WERI-Rb-1 (cell line): ENCODE results near the gene GRAMD1B.

Source experiments
- DNase-seq: peaks from one replicate; pipeline ENCODE4 v3.0.0-alpha.2; 2020
- H3K27ac ChIP-seq: fragments of 250-450 bp; sonication (Bioruptor Pico); 2 replicates; pipeline ENCODE4 v1.5.1; 2020; ENCODE audit warnings: mild to moderate bottlenecking, moderate library complexity
- H3K27me3 ChIP-seq: fragments of 250-450 bp; sonication (Bioruptor Pico); 2 replicates; pipeline ENCODE4 v1.5.1; 2021; ENCODE audit warnings: mild to moderate bottlenecking, low read depth, moderate library complexity; ENCODE audit not compliant: insufficient read depth, severe bottlenecking
- H3K36me3 ChIP-seq: fragments of 250-450 bp; sonication (Bioruptor Pico); 2 replicates; pipeline ENCODE4 v1.5.1; 2020; ENCODE audit warnings: mild to moderate bottlenecking, moderate library complexity
- H3K4me3 ChIP-seq: 2 replicates; pipeline ENCODE4 v1.5.1; 2011; ENCODE audit warnings: low read depth, mild to moderate bottlenecking, control low read depth, low read length
- H3K9me3 ChIP-seq: fragments of 250-450 bp; sonication (Bioruptor Pico); 2 replicates; pipeline ENCODE4 v1.5.1; 2021; ENCODE audit warnings: mild to moderate bottlenecking, moderate library complexity; ENCODE audit not compliant: severe bottlenecking
- TF ChIP-seq, protein P1 (sequence below): IDR thresholded peaks from 2 replicates; pipeline ENCODE4 v1.5.1; 2011; ENCODE audit warnings: low read depth, mild to moderate bottlenecking, control low read depth, inconsistent platforms, low read length

Gene GRAMD1B

DNA sequence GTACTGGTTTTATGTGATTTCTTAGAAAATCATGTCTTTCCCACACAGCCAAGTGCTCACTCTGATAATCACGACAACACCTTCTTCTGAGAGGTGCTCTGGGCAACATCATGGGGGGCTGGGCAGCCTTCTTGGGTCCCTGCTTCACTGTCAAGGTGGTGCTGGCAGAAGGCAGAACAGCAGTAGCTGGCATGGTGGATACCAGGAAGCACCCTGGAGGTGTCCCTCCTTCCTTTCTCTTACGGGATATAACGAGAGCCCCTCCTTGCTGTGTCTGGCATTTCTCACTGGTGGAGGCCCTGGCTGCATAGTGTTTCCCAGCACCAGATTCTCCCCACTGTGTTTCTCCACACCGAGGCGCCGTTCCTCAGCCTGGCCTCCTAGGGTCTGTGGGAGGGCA lies 163.5 kb downstream of the GRAMD1B start:
- no peaks in the 10 kb centered on the region for H3K27me3 ChIP-seq
- no peak overlapping the region for H3K4me3 ChIP-seq
- H3K36me3 ChIP-seq = peaks cover 27% of the 10 kb centered on the region
- no peaks in the 10 kb centered on the region for H3K9me3 ChIP-seq
- DNase-seq = no peak
- TF ChIP-seq, protein P1, sequence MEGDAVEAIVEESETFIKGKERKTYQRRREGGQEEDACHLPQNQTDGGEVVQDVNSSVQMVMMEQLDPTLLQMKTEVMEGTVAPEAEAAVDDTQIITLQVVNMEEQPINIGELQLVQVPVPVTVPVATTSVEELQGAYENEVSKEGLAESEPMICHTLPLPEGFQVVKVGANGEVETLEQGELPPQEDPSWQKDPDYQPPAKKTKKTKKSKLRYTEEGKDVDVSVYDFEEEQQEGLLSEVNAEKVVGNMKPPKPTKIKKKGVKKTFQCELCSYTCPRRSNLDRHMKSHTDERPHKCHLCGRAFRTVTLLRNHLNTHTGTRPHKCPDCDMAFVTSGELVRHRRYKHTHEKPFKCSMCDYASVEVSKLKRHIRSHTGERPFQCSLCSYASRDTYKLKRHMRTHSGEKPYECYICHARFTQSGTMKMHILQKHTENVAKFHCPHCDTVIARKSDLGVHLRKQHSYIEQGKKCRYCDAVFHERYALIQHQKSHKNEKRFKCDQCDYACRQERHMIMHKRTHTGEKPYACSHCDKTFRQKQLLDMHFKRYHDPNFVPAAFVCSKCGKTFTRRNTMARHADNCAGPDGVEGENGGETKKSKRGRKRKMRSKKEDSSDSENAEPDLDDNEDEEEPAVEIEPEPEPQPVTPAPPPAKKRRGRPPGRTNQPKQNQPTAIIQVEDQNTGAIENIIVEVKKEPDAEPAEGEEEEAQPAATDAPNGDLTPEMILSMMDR = no peak
- no peak overlapping the region for H3K27ac ChIP-seq

DNA sequence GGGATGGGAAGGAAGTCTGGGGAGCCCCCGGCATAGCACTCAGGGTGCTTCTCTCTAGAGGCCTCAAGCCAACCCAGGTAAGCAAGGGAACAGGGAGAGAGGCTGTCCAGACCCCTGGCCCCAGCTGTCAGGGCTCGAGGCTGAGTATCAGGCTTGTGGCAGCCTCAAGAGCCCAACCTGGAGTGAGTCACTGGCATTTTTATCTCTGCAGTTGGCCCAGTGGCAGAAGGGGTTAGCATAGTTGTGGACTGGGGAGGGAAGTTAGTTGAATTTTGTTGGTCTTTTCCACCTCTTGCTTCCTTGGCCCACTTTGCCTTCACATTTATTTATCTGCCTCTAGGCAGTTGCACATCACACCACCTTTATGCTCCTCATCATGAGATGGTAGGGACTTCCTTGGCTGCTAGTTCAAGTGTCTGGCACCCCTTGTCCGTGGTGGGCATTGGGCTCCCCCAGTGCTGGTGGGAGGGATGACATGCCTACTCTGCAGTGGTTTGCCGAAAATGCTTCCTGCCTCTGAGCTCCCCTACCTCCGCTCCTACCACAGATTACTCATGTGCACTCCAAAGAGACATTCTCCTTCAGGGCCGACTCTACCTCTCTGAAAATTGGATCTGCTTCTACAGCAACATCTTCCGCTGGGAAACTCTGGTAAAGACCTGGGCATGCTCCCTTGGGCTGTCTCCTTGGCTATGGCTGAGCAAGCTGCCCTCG lies 164.3 kb downstream of the GRAMD1B start:
- Histone ChIP-seq H3K4me3 (no peak overlapping the region), H3K27ac (no peak overlapping the region), H3K9me3 (no peaks in the 10 kb centered on the region), H3K27me3 (no peaks in the 10 kb centered on the region), H3K36me3 (peaks cover 28% of the 10 kb centered on the region)
- no peak for DNase-seq
- TF ChIP-seq, protein P1 = no peak

DNA sequence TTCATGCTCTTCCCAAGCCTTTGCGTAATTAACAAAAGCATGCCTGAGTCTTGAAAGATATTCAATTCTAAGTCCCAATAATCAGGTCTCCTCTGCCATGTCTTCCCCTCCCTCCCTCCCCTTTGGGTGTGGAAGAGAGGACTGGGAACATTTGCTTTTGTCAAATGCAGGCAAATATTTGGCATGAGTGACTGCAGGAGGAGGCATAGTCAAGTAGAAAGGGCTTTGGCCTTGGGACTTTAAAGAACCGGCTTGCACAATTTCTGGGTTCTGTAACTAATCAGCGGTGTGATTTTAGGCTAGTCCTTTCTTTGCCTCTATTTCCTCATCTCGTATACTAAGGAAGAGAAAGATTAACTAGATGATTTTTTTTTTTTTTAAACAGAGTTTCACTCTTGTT lies 164.9 kb downstream of the GRAMD1B start:
- TF ChIP-seq, protein P1 = no peak
- Histone ChIP-seq H3K9me3 (no peaks in the 10 kb centered on the region), H3K27me3 (no peaks in the 10 kb centered on the region), H3K36me3 (peaks cover 34% of the 10 kb centered on the region), H3K27ac (no peak overlapping the region), H3K4me3 (no peak overlapping the region)
- no peak for DNase-seq

DNA sequence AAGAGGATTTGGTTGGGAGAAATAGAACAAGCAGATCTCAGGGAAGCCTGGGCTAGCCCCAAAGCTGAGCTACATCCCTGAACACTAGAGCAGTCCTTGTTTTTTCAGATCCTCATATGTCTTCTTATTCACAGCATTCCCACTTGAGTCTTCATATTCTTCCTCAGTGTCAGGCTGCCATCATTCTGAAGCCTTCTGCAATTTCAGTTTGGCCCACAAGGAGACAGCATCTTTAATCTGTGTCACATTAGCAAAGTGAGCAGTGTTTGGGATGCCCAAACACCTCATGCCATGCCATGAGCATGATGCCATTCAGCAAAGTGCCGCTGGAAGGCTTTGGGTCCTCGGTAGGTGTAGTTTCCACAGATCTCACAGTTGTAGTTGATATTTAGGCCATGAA lies 167.8 kb downstream of the GRAMD1B start:
- H3K27ac ChIP-seq = no peak overlapping the region
- TF ChIP-seq, protein P1 = 0 out of 2 replicates have a peak, but pooled peaks have one; percentile 30
- H3K9me3 ChIP-seq = no peaks in the 10 kb centered on the region
- H3K4me3 ChIP-seq = no peak overlapping the region
- no peaks in the 10 kb centered on the region for H3K27me3 ChIP-seq
- DNase-seq = no peak
- peaks cover 50% of the 10 kb centered on the region for H3K36me3 ChIP-seq

DNA sequence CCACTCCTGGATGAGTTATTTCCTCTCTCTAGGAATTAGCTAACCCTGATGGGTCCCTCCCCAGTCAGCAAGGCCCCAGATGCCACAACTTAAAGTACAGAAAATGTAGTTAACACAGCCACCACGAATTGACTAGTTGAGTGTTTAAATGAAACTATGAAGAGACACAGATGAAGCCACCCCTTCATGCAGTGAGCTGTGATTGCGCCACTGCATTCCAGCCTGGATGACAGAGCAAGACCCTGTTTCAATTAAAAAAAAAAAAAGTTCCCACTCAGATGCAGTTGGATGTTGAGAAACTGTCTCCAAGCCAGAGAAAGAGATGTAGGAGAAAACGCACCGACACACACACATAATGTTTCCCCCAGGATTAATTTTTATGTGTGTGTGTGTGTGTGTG lies 171.1 kb downstream of the GRAMD1B start:
- Histone ChIP-seq H3K27ac (no peak overlapping the region), H3K4me3 (no peak overlapping the region), H3K27me3 (no peaks in the 10 kb centered on the region), H3K36me3 (peaks cover 57% of the 10 kb centered on the region), H3K9me3 (no peaks in the 10 kb centered on the region)
- DNase-seq = no peak
- TF ChIP-seq, protein P1 = no peak

DNA sequence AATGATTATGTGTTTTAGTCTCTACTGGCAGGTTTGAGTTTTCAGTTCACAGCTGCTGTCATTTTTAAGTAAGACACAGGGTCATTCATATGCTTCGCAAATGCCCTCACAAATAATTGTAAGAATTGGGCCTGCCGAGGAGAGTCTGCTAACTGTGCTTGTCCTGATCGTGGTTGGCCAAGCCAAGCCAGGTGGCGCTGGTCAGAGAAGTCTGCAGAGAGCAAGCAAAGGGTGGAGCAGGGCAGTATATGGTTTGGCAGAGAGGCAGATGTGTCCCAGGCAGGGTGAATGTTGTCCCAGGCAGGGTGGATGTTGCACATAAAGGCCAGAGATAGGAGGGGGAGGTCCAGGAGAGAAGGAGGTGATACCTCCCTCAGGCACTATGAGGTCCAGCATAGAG lies 171.7 kb downstream of the GRAMD1B start:
- H3K27ac ChIP-seq = no peak overlapping the region
- H3K9me3 ChIP-seq = no peaks in the 10 kb centered on the region
- TF ChIP-seq, protein P1 = no peak
- H3K36me3 ChIP-seq = peaks cover 59% of the 10 kb centered on the region
- DNase-seq = no peak
- H3K4me3 ChIP-seq = no peak overlapping the region
- no peaks in the 10 kb centered on the region for H3K27me3 ChIP-seq
